ENCODE measurements around the gene IGFN1.

- TF ChIP-seq SUZ12 (IDR thresholded peaks at IDR 0.05; ENCODE audit: extremely low read depth, insufficient read depth, insufficient read length) (no peak), ZNF274 (IDR thresholded peaks at IDR 0.05; ENCODE audit: low read depth, low read length) (no peak)
Measured at GRCh38 chr1:201205036-201205435, 14.4 kb downstream of the IGFN1 start.
